DND-41 (cell line): ENCODE results near the gene PRKAG2.

Experiments
- EZH2 ChIP-seq: IDR thresholded peaks from 3 replicates; pipeline ENCODE4 v1.6.1; 2012; ENCODE audit warnings: borderline replicate concordance, low read depth, mild to moderate bottlenecking, moderate library complexity, low read length, inconsistent platforms; ENCODE audit not compliant: severe bottlenecking
- TF ChIP-seq, protein P1 (sequence below): IDR thresholded peaks from 2 replicates; pipeline ENCODE4 v1.5.1; 2012; ENCODE audit warnings: borderline replicate concordance, low read length, moderate library complexity, mild to moderate bottlenecking; ENCODE audit not compliant: poor library complexity, severe bottlenecking; ENCODE audit errors: extremely low read depth

DNA sequence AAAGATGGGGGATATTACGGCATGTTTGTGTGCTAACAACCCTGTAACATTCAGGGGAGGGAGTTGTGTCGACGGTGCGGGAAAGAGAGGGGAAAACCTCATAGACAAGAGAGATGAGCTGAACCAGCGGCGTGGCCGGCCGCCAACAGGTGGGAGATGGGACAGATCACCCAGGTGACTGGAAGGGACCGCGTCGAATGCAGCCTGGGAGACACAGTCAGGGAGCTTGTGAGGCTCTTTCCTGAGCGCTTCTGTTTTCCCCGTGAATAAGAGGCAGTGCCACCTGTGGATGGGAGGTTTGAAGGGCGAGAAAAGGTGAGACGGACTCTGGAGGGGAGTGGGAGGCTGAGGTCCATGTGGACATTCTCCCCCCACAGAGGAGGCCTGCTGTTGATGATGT lies 9.9 kb upstream of the PRKAG2 start:
- TF ChIP-seq, protein P1, sequence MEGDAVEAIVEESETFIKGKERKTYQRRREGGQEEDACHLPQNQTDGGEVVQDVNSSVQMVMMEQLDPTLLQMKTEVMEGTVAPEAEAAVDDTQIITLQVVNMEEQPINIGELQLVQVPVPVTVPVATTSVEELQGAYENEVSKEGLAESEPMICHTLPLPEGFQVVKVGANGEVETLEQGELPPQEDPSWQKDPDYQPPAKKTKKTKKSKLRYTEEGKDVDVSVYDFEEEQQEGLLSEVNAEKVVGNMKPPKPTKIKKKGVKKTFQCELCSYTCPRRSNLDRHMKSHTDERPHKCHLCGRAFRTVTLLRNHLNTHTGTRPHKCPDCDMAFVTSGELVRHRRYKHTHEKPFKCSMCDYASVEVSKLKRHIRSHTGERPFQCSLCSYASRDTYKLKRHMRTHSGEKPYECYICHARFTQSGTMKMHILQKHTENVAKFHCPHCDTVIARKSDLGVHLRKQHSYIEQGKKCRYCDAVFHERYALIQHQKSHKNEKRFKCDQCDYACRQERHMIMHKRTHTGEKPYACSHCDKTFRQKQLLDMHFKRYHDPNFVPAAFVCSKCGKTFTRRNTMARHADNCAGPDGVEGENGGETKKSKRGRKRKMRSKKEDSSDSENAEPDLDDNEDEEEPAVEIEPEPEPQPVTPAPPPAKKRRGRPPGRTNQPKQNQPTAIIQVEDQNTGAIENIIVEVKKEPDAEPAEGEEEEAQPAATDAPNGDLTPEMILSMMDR, result no peak
- no peak for TF ChIP-seq EZH2
